HepG2 (cell line): ENCODE measurements around the gene NES. TPM values are rescaled to one million over a fixed set of nuclear protein-coding genes. Genes with fewer than 3 reads are reported as not detected.

Experiments
- ATAC-seq: fragments of 200-7000 bp; cut with Tn5 transposase; 3 replicates; pipeline ENCODE4 v1.9.1; 2020; ENCODE audit warnings: mild to moderate bottlenecking, moderate library complexity
- BruUV-seq: library from RNA; stranded (reverse); fragments of 400-500 nt; replicated peaks from 2 replicates; lab custom pipeline; 2021; lab: Mats Ljungman, UMichigan
- CTCF ChIA-PET: fragments of 300-600 bp; formaldehyde crosslinking; extraction: SDS; loops from one replicate; lab custom pipeline; 2021; ENCODE audit warnings: low total read pairs, inconsistent platforms, low intra/inter-chr PET ratio; lab: Yijun Ruan, JAX
- POLR2A ChIA-PET: fragments of 350-600 bp; sonication (Branson Sonifier 250); formaldehyde crosslinking; loops from one replicate; lab custom pipeline; 2020; ENCODE audit warnings: antibody characterized with exemption, inconsistent platforms; lab: Yijun Ruan, JAX
- DNase-seq: peaks from one replicate; pipeline ENCODE4 v3.0.0-alpha.2; 2015; ENCODE audit warnings: low spot score
- FAIRE-seq: peaks from 3 replicates; lab custom pipeline; 2011; peaks lifted over from hg19 to GRCh38; lab: Jason Lieb, UNC
- H2AFZ ChIP-seq: one replicate; pipeline ENCODE4 v1.6.1; 2011; ENCODE audit warnings: low read length, inconsistent platforms
- H3K27ac ChIP-seq: fragments of 300-600 bp; 3 replicates; pipeline ENCODE4 v1.8.0; 2011; ENCODE audit warnings: mixed run types, mild to moderate bottlenecking, mixed read lengths, low read length, inconsistent platforms; ENCODE audit not compliant: insufficient read depth; ENCODE audit errors: extremely low read length
- H3K27me3 ChIP-seq, 2 experiments: fragments of 200-600 bp in 1 of 2; 2 replicates in 1 of 2; 3 replicates in 1 of 2; pipeline versions ENCODE4 v1.6.0 to v1.8.0; 2011; ENCODE audit warnings: low read length in 2 of 2, mild to moderate bottlenecking in 2 of 2, moderate library complexity in 2 of 2, inconsistent platforms in 1 of 2; ENCODE audit not compliant: insufficient read depth in 2 of 2, control insufficient read depth in 1 of 2
- H3K36me3 ChIP-seq, 2 experiments: fragments of 200-600 bp in 1 of 2; replicated peaks in 1 of 2; 2 replicates in 1 of 2; 3 replicates in 1 of 2; pipeline versions ENCODE4 v1.5.1 to v1.8.0; 2011; ENCODE audit warnings: low read length in 2 of 2, inconsistent platforms in 1 of 2; ENCODE audit not compliant: insufficient read depth in 2 of 2, control insufficient read depth in 1 of 2
- H3K4me1 ChIP-seq: 2 replicates; pipeline ENCODE4 v1.5.1; 2012; ENCODE audit warnings: low read length, inconsistent platforms; ENCODE audit not compliant: insufficient read depth
- H3K4me2 ChIP-seq: 2 replicates; pipeline ENCODE4 v1.6.0; 2011; ENCODE audit warnings: low read depth, low read length, inconsistent platforms
- H3K4me3 ChIP-seq, 3 experiments: fragments of 200-600 bp in 1 of 3; sonication (generic), shearing (Covaris generic) in 1 of 3; replicated peaks in 1 of 3; 2 replicates each; pipeline ENCODE4 v1.5.1; 2011 to 2016; ENCODE audit warnings: low read length in 3 of 3, inconsistent platforms in 2 of 3, low read depth in 2 of 3, mild to moderate bottlenecking in 2 of 3, control low read depth in 1 of 3, mixed read lengths in 1 of 3; ENCODE audit not compliant: insufficient read depth in 1 of 3
- H3K79me2 ChIP-seq: one replicate; pipeline ENCODE4 v1.6.1; 2011; ENCODE audit warnings: low read length, inconsistent platforms; ENCODE audit not compliant: insufficient read depth
- H3K9ac ChIP-seq: 2 replicates; pipeline ENCODE4 v1.6.0; 2011; ENCODE audit warnings: mild to moderate bottlenecking, low read depth, low read length, inconsistent platforms; ENCODE audit not compliant: insufficient read depth
- H3K9me3 ChIP-seq: 2 replicates; pipeline ENCODE4 v1.5.1; 2012; ENCODE audit warnings: mild to moderate bottlenecking, low read length
- H4K20me1 ChIP-seq: 2 replicates; pipeline ENCODE4 v1.6.0; 2011; ENCODE audit warnings: inconsistent platforms, mild to moderate bottlenecking, low read length, moderate library complexity; ENCODE audit not compliant: insufficient read depth
- AGO1 ChIP-seq: fragments of 200-400 bp; formaldehyde crosslinking; IDR thresholded peaks from 2 replicates; pipeline ENCODE4 v1.6.1; 2017; ENCODE audit warnings: mild to moderate bottlenecking, low read depth, low read length, moderate library complexity; ENCODE audit not compliant: poor library complexity, severe bottlenecking
- AGO2 ChIP-seq: fragments of 200-400 bp; formaldehyde crosslinking; optimal IDR thresholded peaks from 2 replicates; pipeline ENCODE3; 2017; ENCODE audit warnings: mild to moderate bottlenecking, low read depth, low read length, moderate library complexity
- AKAP8 ChIP-seq: sonication (generic); formaldehyde crosslinking; IDR thresholded peaks from 2 replicates; pipeline ENCODE4 v1.5.1; 2020; ENCODE audit warnings: mild to moderate bottlenecking, missing genetic modification reagents
- CCAR2 ChIP-seq: fragments of 200-400 bp; formaldehyde crosslinking; optimal IDR thresholded peaks from 2 replicates; pipeline ENCODE3; 2018; ENCODE audit warnings: low read depth, mild to moderate bottlenecking, low read length, moderate library complexity
- KAT7 ChIP-seq: IDR thresholded peaks from 2 replicates; pipeline ENCODE4 v1.6.1; 2018; ENCODE audit warnings: borderline replicate concordance, missing compliant biosample characterization
- KDM2A ChIP-seq: sonication (generic); formaldehyde crosslinking; IDR thresholded peaks from 2 replicates; pipeline ENCODE4 v1.4.0; 2020; ENCODE audit warnings: low read depth, missing genetic modification reagents, borderline replicate concordance
- POLR2A ChIP-seq, 2 experiments: IDR thresholded peaks; 2 replicates each; pipeline ENCODE4 v1.6.1; 2011; ENCODE audit warnings: low read depth in 2 of 2, low read length in 2 of 2, mild to moderate bottlenecking in 1 of 2, moderate library complexity in 1 of 2; ENCODE audit not compliant: insufficient read depth in 1 of 2
- POLR2G ChIP-seq: fragments of 200-400 bp; formaldehyde crosslinking; IDR thresholded peaks from 2 replicates; pipeline ENCODE4 v1.6.1; 2018; ENCODE audit warnings: mild to moderate bottlenecking, low read depth, low read length, moderate library complexity
- SMAD9 ChIP-seq: sonication (generic); formaldehyde crosslinking; IDR thresholded peaks from 2 replicates; pipeline ENCODE4 v1.5.1; 2020; ENCODE audit warnings: mild to moderate bottlenecking, missing genetic modification reagents
- ZC3H13 ChIP-seq: sonication (generic); formaldehyde crosslinking; IDR thresholded peaks from 2 replicates; pipeline ENCODE4 v1.8.1; 2023; ENCODE audit warnings: mild to moderate bottlenecking, missing genetic modification reagents, moderate library complexity
- ZFX ChIP-seq: sonication (generic); formaldehyde crosslinking; IDR thresholded peaks from 2 replicates; pipeline ENCODE4 v1.4.0; 2020; ENCODE audit warnings: mild to moderate bottlenecking, low read depth, missing genetic modification reagents, moderate library complexity
- ZNF251 ChIP-seq: sonication (generic); formaldehyde crosslinking; IDR thresholded peaks from 2 replicates; pipeline ENCODE4 v1.9.0; 2021; ENCODE audit warnings: mild to moderate bottlenecking, missing genetic modification reagents
- ZNF263 ChIP-seq: sonication (generic); formaldehyde crosslinking; IDR thresholded peaks from 2 replicates; pipeline ENCODE4 v1.4.0; 2020; ENCODE audit warnings: missing genetic modification reagents
- ZNF326 ChIP-seq: sonication (generic); formaldehyde crosslinking; IDR thresholded peaks from 2 replicates; pipeline ENCODE4 v1.4.0; 2020; ENCODE audit warnings: missing genetic modification reagents, borderline replicate concordance
- WGBS: methylation state at CpG from one replicate; pipeline ENCODE4 v1.1.6; 2017; ENCODE audit warnings: low lambda C conversion rate; 5-methylcytosine and 5-hydroxymethylcytosine counted together
- in situ Hi-C: cut with HindIII; loops from 2 replicates; pipeline ENCODE4 v1.10.0; 2017; ENCODE audit warnings: low pct_unique_long_range_greater_than_20kb; ENCODE audit not compliant: extremely low pct_ligation_motif_present
- intact Hi-C: fragments of 100-400 bp; cut with micrococcal nuclease; formaldehyde crosslinking; loops from one replicate; pipeline ENCODE4 v1.10.0; 2022; ENCODE audit not compliant: unreplicated experiment
- polyA plus RNA-seq, 8 experiments: library from polyadenylated mRNA; depleted of rRNA in 3 of 8; stranded (reverse) in 7 of 8; unstranded in 1 of 8; fragments of >200 nt; fragmentation: Illumina TruSeq in 4 of 8; extraction: Trizol in 4 of 8; gene quantifications; 2 replicates each; pipeline versions ENCODE4 v1.2.1 to v1.2.3, GENCODE V29; 2011 to 2016; ENCODE audit warnings: low read depth in 4 of 8, missing spikeins in 1 of 8, mixed read lengths in 1 of 8; ENCODE audit not compliant: insufficient read depth in 1 of 8
- total RNA-seq, 5 experiments: library from RNA; depleted of rRNA; stranded (reverse); fragments of >200 nt; fragmentation: Illumina TruSeq; extraction: Trizol; gene quantifications; 2 replicates each; pipeline ENCODE4 v1.2.3, GENCODE V29; 2016; ENCODE audit warnings: low read depth in 1 of 5
- TF ChIP-seq, protein P1 (sequence below): sonication (generic); formaldehyde crosslinking; IDR thresholded peaks from 2 replicates; pipeline ENCODE4 v1.5.1; 2020; ENCODE audit warnings: mild to moderate bottlenecking, missing genetic modification reagents, moderate library complexity

Gene NES
- total and polyA plus RNA-seq, 2 of the 13 experiments (the other 11 are each of a cell fraction or from before 2014, with no cell fraction given), result 1.7 to 16.6 TPM

DNA sequence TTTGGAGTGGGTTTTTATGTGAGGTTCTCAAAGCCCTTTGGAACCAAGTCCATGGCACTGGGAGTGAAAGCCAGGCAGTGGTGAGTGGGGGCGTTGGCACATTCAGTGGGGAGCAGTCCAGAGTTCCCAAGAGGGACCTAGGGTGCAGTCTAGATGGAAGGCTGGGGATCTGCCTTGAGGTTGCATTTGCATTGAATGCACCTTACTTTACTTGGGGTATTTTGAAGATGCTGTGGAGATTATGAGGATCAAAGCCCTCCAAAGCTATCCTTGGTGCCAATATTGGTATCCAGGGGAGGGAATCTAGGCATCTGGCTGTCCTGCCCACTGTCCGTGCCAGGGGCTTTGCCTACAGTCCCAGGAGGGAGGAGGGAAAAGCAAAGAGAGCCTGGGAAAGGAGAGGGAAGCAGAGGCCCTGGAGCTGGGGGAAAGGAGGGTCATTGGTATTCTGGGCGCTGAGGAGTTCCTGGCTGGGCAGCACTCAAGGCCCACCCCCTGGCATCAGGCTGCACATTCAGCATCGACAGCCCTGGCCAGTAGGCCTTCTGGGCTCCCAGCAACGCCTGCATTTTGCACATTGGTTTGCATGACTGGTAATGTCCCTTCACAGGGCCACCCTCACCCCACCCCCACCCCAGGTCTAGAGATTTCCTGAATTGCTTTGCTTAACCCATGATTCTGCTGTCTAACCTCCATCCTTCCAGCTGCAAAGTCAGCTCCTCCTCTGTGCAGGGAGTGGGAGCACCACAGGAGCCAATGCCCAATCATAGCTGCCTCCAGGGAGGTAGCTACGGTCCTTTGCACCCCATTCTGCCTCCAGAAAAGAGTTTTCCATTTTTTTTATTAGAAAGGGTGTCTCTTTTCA lies 36.1 kb downstream of the NES start:
- H3K4me3 ChIP-seq, result no peak overlapping the region
- H3K9ac ChIP-seq, result no peak overlapping the region
- peaks cover 0 to 6% of the 10 kb centered on the region in 2 experiments; a peak in 2 of 5 replicates for H3K36me3 ChIP-seq
- no TSS peak for BruUV-seq
- no peaks in the 10 kb centered on the region for H3K79me2 ChIP-seq
- WGBS, result 61% methylated on average over 4 of the region's 6 CpGs
- no peaks in the 10 kb centered on the region for H3K9me3 ChIP-seq
- CTCF ChIA-PET, result no interaction called here
- FAIRE-seq (no peak), ATAC-seq (no peak), DNase-seq (no peak)
- intact Hi-C loops, result loop anchor here (1.0 kb wide), 1 partner anchor 17 kb away; no protein-coding TSS in a partner anchor
- no peak overlapping the region for H2AFZ ChIP-seq
- POLR2A ChIA-PET, result interaction anchor here (1.3 kb wide), 1 partner anchor 8 kb away, joined by 3 read pairs; no protein-coding TSS in a partner anchor
- H3K4me1 ChIP-seq, result peaks cover 17% of the 10 kb centered on the region
- peaks cover 34% of the 10 kb centered on the region for H4K20me1 ChIP-seq
- no peak overlapping the region for H3K27ac ChIP-seq
- H3K4me2 ChIP-seq, result no peak overlapping the region
- H3K27me3 ChIP-seq, result peaks cover 2 to 14% of the 10 kb centered on the region in 2 experiments; a peak in 3 of 5 replicates
- in situ Hi-C loops, result no loop called here
- TF ChIP-seq ZC3H13 (CRISPR knock-in tag) (peak; percentile 67), SMAD9 (CRISPR knock-in tag) (no peak), ZNF263 (CRISPR knock-in tag) (peak; percentile 83), ZNF251 (CRISPR knock-in tag) (no peak), POLR2A (IDR thresholded peaks at IDR 0.05; ENCODE audit: insufficient read depth in 1 of 2, low read depth in 2 of 2, low read length in 2 of 2) (peak in 1 of 2 experiments; percentile 51; a peak in 2 of 4 replicates), AGO2 (peak; percentile 90), KDM2A (CRISPR knock-in tag) (peak; percentile 46; the same call in 1 of the 2 replicates), AGO1 (peak; percentile 93), POLR2G (0 out of 2 replicates have a peak, but pooled peaks have one; percentile 55), ZFX (0 out of 2 replicates have a peak, but pooled peaks have one; percentile 25), KAT7 (CRISPR knock-in tag) (no peak), ZNF326 (0 out of 2 replicates have a peak, but pooled peaks have one; percentile 17), AKAP8 (peak; percentile 96), CCAR2 (no peak)
- TF ChIP-seq, protein P1, sequence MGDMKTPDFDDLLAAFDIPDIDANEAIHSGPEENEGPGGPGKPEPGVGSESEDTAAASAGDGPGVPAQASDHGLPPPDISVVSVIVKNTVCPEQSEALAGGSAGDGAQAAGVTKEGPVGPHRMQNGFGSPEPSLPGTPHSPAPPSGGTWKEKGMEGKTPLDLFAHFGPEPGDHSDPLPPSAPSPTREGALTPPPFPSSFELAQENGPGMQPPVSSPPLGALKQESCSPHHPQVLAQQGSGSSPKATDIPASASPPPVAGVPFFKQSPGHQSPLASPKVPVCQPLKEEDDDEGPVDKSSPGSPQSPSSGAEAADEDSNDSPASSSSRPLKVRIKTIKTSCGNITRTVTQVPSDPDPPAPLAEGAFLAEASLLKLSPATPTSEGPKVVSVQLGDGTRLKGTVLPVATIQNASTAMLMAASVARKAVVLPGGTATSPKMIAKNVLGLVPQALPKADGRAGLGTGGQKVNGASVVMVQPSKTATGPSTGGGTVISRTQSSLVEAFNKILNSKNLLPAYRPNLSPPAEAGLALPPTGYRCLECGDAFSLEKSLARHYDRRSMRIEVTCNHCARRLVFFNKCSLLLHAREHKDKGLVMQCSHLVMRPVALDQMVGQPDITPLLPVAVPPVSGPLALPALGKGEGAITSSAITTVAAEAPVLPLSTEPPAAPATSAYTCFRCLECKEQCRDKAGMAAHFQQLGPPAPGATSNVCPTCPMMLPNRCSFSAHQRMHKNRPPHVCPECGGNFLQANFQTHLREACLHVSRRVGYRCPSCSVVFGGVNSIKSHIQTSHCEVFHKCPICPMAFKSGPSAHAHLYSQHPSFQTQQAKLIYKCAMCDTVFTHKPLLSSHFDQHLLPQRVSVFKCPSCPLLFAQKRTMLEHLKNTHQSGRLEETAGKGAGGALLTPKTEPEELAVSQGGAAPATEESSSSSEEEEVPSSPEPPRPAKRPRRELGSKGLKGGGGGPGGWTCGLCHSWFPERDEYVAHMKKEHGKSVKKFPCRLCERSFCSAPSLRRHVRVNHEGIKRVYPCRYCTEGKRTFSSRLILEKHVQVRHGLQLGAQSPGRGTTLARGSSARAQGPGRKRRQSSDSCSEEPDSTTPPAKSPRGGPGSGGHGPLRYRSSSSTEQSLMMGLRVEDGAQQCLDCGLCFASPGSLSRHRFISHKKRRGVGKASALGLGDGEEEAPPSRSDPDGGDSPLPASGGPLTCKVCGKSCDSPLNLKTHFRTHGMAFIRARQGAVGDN (CRISPR knock-in tag), result 0 out of 2 replicates have a peak, but pooled peaks have one; percentile 19
- TF ChIP-seq, all 625 proteins: peak for 11
